NT2/D1 (cell line): ENCODE data around the gene GKN2.
"Not testable (repeated sequence)": the region's sequence is repeated elsewhere in the genome, so short reads cannot be mapped to it uniquely, and the experiment has no call there.

ENCODE experiments used
- DNase-seq: peaks from one replicate; pipeline ENCODE4 v3.0.0-alpha.2; 2011; ENCODE audit warnings: low read depth, low spot score
- H3K27me3 ChIP-seq: 2 replicates; pipeline ENCODE4 v1.6.0; 2011; ENCODE audit warnings: mild to moderate bottlenecking; ENCODE audit not compliant: insufficient read length, insufficient read depth
- H3K36me3 ChIP-seq: 2 replicates; pipeline ENCODE4 v1.6.1; 2011; ENCODE audit warnings: mild to moderate bottlenecking, low read length, mixed read lengths; ENCODE audit not compliant: insufficient read depth, insufficient read length
- H3K4me1 ChIP-seq: 2 replicates; pipeline ENCODE4 v1.5.1; 2011; ENCODE audit not compliant: insufficient read depth, insufficient read length
- H3K4me3 ChIP-seq: 2 replicates; pipeline ENCODE4 v1.5.1; 2011; ENCODE audit warnings: low read depth; ENCODE audit not compliant: insufficient read length
- H3K9ac ChIP-seq: 2 replicates; pipeline ENCODE4 v1.6.0; 2011; ENCODE audit warnings: low read depth; ENCODE audit not compliant: insufficient read length
- H3K9me3 ChIP-seq: 2 replicates; pipeline ENCODE4 v1.5.1; 2011; ENCODE audit warnings: mild to moderate bottlenecking, low read length; ENCODE audit not compliant: insufficient read depth
- SUZ12 ChIP-seq: IDR thresholded peaks from 2 replicates; pipeline ENCODE4 v1.6.1; 2011; ENCODE audit not compliant: insufficient read length, insufficient read depth; ENCODE audit errors: extremely low read depth
- YY1 ChIP-seq: IDR thresholded peaks from 2 replicates; pipeline ENCODE4 v1.6.1; 2011; ENCODE audit not compliant: insufficient read length, insufficient read depth
- ZNF274 ChIP-seq: IDR thresholded peaks from 2 replicates; pipeline ENCODE4 v1.6.1; 2011; ENCODE audit warnings: mild to moderate bottlenecking, low read depth, low read length

Gene GKN2

DNA sequence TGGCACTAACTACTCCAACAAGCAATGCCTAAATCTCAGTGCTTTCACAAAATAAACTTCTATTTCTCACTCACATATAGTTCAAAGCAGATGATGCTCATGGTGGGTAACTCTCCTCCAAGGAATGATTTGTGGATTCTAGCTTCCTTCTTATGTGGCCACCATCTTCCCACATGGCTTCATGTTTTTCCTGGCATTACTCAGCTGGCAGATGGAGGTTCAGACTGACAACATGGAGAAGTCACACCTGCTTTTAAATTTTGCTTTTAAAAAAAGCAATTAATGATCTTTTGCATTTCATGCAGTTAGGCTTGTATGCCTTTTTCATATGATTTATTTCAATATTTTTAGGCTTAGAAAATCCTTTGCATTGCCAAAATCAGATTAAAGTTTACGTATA lies 6.3 kb upstream of the GKN2 start:
- H3K4me1 ChIP-seq = no peaks in the 10 kb centered on the region
- H3K36me3 ChIP-seq = no peaks in the 10 kb centered on the region
- no peaks in the 10 kb centered on the region for H3K27me3 ChIP-seq

GRCh38 chr2:68955432-68955831 lies 2.7 kb upstream of the GKN2 start:
- not testable (repeated sequence) for H3K4me1 ChIP-seq, H3K27me3 ChIP-seq, H3K36me3 ChIP-seq, H3K9ac ChIP-seq, H3K4me3 ChIP-seq, H3K9me3 ChIP-seq, DNase-seq

More for the DNA sequence above, 6.3 kb upstream of the GKN2 start:
- no peaks in the 10 kb centered on the region for H3K9me3 ChIP-seq
- DNase-seq = no peak
- H3K4me3 ChIP-seq = no peak overlapping the region
- no peak overlapping the region for H3K9ac ChIP-seq
- TF ChIP-seq ZNF274 (no peak), SUZ12 (no peak), YY1 (no peak)

DNA sequence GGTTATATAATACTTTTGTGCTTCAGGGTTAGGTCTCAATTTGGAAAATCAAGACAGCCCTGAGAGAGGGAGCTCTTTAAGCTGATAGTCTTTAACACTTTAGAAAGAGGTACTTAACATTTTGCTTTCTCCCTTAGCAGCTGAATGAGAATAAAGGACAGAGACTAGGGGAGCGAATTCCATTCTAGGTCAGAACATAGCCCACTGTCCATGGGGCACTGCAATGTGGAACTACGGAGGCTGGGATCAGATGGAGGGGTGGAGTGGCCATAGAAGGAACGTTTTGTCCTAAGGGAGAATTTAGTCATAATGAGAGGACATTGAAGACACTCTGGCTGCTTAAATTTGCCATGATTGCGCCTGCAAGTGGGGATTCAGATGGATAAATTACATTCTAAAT lies 794 bp downstream of the GKN2 start:
- Histone ChIP-seq H3K9me3 (no peaks in the 10 kb centered on the region), H3K4me3 (no peak overlapping the region), H3K36me3 (no peaks in the 10 kb centered on the region), H3K4me1 (no peaks in the 10 kb centered on the region), H3K9ac (no peak overlapping the region), H3K27me3 (no peaks in the 10 kb centered on the region)
- DNase-seq = peak; percentile 42
- TF ChIP-seq ZNF274 (no peak), SUZ12 (no peak), YY1 (no peak)

DNA sequence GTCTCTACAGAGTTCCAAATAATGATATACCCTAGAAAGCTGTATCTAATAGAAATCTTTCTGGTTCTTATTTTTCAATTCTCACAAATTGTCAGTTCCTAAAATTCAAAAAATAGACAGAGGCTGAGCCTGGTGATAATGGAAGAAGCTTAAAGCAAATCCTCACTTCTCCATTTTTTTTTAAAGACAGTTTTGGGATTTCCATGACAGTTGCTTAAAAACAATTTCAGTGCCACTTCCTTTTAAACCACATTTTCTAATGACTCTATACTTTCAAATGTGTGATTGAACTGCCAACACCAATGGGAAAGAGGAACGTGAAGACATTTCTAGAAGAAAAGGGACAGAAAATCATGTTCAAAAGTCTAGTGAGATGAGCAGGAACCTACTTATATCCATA lies 4.0 kb downstream of the GKN2 start:
- H3K9ac ChIP-seq = no peak overlapping the region
- H3K4me3 ChIP-seq = no peak overlapping the region
- no peaks in the 10 kb centered on the region for H3K36me3 ChIP-seq
- no peak for TF ChIP-seq SUZ12
- TF ChIP-seq YY1 = no peak
- TF ChIP-seq ZNF274 = no peak
- no peaks in the 10 kb centered on the region for H3K27me3 ChIP-seq
- H3K9me3 ChIP-seq = no peaks in the 10 kb centered on the region; the same call in 1 of the 2 replicates
- no peaks in the 10 kb centered on the region for H3K4me1 ChIP-seq
- DNase-seq = no peak

DNA sequence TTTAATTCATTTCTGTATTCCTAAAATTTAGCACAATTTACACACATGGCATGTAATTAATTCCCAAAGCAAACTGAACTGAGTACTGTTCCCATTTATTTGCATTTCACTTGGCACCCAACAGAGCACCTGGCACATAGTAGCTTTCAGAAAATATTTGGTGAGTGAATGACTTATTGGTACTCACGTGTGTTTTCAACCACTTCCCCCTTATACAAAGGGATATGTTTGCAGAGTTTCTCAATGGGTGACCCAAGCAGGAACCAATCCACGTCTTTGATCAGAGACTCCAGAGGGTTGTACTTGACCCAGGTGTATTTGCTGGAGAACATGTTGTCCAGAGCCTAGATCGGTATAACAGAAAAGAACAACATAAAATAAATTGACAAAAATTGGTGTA lies 6.6 kb downstream of the GKN2 start:
- no peak for TF ChIP-seq SUZ12
- TF ChIP-seq YY1 = no peak
- no peak for TF ChIP-seq ZNF274
- Histone ChIP-seq H3K36me3 (no peaks in the 10 kb centered on the region), H3K27me3 (no peaks in the 10 kb centered on the region), H3K9me3 (no peaks in the 10 kb centered on the region; the same call in 1 of the 2 replicates), H3K9ac (no peak overlapping the region), H3K4me3 (no peak overlapping the region), H3K4me1 (no peaks in the 10 kb centered on the region)
- DNase-seq = no peak

- Histone ChIP-seq H3K9me3 (no peaks in the 10 kb centered on the region; the same call in 1 of the 2 replicates), H3K4me3 (peak overlapping the region; percentile 64), H3K27me3 (no peaks in the 10 kb centered on the region), H3K4me1 (no peaks in the 10 kb centered on the region), H3K9ac (peak overlapping the region; percentile 83), H3K36me3 (no peaks in the 10 kb centered on the region)
- TF ChIP-seq ZNF274 (no peak), YY1 (no peak), SUZ12 (no peak)
- peak; percentile 70 for DNase-seq
These were observed 8.8 kb downstream of the GKN2 start for GRCh38 chr2:68943581-68944568.

DNA sequence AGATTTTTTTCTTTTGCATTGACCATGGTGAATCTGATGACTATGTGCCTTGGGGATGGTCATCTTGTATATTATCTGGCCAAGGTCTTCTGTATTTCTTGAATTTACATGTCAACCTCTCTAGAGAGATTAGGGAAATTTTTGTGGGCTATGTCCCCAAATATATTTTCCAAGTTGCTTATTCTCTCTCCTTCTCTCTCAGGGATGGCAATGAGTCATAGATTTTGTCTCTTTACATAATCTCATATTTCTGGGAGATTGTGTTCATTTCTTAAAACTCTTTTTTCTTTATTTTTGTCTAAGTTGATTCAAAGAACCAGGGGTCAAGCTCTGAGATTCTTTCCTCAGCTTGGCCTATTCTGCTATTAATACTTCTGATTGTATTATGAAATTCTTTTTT lies 9.9 kb downstream of the GKN2 start:
- no peaks in the 10 kb centered on the region; the same call in 1 of the 2 replicates for H3K9me3 ChIP-seq
- H3K36me3 ChIP-seq = no peaks in the 10 kb centered on the region
- H3K9ac ChIP-seq = no peak overlapping the region
- H3K4me3 ChIP-seq = no peak overlapping the region
- no peak for DNase-seq
- TF ChIP-seq YY1 (no peak), ZNF274 (no peak), SUZ12 (no peak)
- H3K27me3 ChIP-seq = no peaks in the 10 kb centered on the region
- no peaks in the 10 kb centered on the region for H3K4me1 ChIP-seq
